ENCODE measurements around the gene NLRP14. TPM values are rescaled to one million over a fixed set of nuclear protein-coding genes. Genes with fewer than 3 reads are reported as not detected.

Gene NLRP14
- total RNA-seq, 2 experiments from 2014 or later: not detected

DNA sequence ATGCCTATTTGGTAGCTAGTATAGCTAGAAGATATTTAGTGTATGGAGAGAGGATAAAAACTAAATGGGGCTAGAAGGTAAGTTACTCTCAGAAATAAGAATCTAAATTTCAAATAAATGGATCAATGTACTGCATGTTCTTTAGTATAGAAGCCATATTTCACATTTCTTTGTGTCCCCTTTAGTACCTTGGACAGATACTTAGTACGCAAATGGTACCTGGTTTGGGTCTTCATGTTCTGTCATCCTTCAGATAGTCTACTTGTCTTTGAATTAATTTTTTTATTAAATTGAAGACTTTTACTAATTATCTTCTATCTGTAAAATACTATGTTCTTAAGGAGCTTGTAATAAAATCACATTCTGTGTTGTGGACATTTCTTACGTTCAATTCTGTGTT lies 42.3 kb downstream of the NLRP14 start:
- CTCF ChIA-PET: interaction anchor here (0.6 kb wide), 1 partner anchor 10 kb away, joined by 3 read pairs; no protein-coding TSS in a partner anchor
- Mint-ChIP-seq H3K4me3 (no peak overlapping the region), H3K27me3 (ENCODE audit: low read depth) (peaks cover 5% of the 10 kb centered on the region), H3K9me3 (peaks cover 2% of the 10 kb centered on the region), H3K36me3 (ENCODE audit: low read depth) (no peaks in the 10 kb centered on the region), H3K4me1 (ENCODE audit: low read depth) (no peaks in the 10 kb centered on the region), H3K27ac (no peak overlapping the region)
- intact Hi-C loops (cut with micrococcal nuclease): no loop called here
- no peak for DNase-seq

DNA sequence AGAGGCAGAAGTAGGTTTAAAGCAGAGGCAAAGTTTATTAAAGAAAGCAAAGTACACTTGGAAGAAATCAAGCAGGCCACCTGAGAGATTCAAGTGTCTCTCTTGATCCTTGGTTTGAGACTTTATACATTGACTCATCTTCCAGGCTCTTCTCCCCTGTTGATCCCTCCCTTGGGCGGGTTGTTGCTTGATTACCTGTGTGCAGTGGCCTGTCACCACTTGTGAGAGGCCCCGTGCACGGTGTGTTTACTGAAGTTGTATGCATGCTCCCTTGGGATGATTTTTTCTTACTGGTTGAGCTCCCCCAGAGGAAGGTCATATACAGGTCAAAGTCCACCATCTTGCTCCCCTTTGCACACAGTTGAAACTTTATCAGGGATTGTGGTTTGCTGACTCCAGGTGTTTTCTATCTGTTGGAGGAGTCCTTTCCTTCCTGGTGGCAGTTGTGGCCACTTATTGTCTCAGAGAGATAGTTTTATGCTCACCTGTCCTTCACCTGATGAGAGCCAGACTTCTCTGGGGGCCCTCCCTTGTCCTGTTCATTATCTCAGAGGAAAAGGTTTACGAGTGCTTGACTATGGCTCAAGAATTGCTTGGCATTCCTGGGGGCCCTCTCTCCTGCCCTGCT lies 52.2 kb downstream of the NLRP14 start:
- no peaks in the 10 kb centered on the region for H3K9me3 Mint-ChIP-seq
- no peak for DNase-seq
- CTCF ChIA-PET: no interaction called here
- peaks cover 9% of the 10 kb centered on the region for H3K27me3 Mint-ChIP-seq (ENCODE audit: low read depth)
- H3K4me3 Mint-ChIP-seq: no peak overlapping the region
- H3K27ac Mint-ChIP-seq: no peak overlapping the region
- no peaks in the 10 kb centered on the region for H3K4me1 Mint-ChIP-seq (ENCODE audit: low read depth)
- intact Hi-C loops (cut with micrococcal nuclease): no loop called here
- no peaks in the 10 kb centered on the region for H3K36me3 Mint-ChIP-seq (ENCODE audit: low read depth)

DNA sequence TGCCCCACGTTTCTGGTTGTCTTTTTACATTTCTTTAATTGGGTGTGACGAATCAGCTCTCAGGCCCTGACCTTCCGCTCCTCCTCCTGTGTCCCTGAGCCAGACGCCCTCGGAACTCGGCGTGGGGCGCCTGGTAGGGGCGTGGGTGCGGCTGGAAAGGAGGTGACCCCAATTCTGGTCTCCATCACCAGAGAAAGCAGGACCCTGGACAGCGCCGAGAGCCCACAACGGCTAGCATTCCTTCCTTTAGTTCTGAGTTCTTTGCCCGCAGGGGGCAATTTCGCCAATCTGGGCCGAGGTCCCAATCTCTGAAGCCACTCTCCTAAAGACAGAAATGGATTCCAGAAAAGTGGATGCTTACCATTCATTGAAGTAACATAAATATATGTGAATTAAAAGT lies 56.8 kb downstream of the NLRP14 start:
- no peaks in the 10 kb centered on the region for H3K36me3 Mint-ChIP-seq (ENCODE audit: low read depth)
- H3K4me1 Mint-ChIP-seq (ENCODE audit: low read depth): no peaks in the 10 kb centered on the region
- intact Hi-C loops (cut with micrococcal nuclease): no loop called here
- H3K27ac Mint-ChIP-seq: no peak overlapping the region
- no peak for DNase-seq
- peaks cover 6% of the 10 kb centered on the region for H3K27me3 Mint-ChIP-seq (ENCODE audit: low read depth)
- no peak overlapping the region for H3K4me3 Mint-ChIP-seq
- CTCF ChIA-PET: no interaction called here
- peaks cover 8% of the 10 kb centered on the region for H3K9me3 Mint-ChIP-seq

DNA sequence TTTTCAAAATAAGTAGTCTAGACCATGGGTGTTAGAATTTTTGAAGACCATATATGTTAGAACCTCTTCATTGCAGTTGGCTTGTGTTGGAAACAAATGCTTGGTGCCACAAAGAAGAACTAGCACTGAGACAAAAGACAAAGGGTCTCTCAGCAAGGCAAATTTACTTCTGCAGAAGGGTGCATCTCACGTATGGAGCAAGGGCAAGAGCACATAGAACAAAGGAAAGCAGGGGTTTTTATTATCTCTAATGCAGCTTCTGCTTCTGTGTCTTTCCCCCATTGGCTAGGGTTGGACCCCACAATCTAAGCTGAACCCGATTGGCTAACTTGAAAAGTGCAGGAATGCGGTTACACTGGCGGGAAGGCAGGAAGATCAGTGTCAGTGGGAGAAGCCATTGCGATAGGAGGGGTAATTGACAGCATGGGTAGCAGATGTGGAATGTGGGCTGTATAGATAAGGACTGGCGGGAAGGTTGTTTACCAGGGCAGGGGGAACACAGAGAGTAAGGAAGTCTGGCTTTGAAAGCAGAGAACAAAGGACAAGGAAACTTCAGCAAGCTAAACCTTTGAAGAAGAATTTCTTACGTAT lies 59.4 kb downstream of the NLRP14 start:
- Mint-ChIP-seq H3K4me3 (no peak overlapping the region), H3K4me1 (ENCODE audit: low read depth) (no peaks in the 10 kb centered on the region), H3K9me3 (peaks cover 8% of the 10 kb centered on the region), H3K27ac (no peak overlapping the region), H3K36me3 (ENCODE audit: low read depth) (no peaks in the 10 kb centered on the region), H3K27me3 (ENCODE audit: low read depth) (peaks cover 6% of the 10 kb centered on the region)
- no peak for DNase-seq
- intact Hi-C loops (cut with micrococcal nuclease): no loop called here
- CTCF ChIA-PET: no interaction called here

DNA sequence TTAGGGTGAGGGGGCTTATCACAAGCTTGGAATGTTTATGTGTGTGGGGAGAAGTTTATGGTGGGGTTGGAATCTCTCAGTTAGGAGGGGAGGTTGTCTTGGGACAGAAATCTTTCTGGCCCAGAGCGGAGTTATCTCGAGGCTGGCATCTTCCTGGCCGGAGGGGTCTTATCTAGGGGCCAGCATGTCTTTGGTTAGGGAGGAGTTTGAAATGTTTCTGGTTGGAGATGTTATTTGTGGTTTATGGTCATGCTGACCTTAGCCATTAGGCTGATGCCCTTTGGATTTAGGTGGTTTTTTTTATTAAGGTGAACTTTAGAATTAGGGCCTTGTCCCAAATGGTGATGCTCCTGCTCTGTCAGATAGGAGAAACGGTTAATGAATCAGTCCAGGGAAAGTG lies 60.6 kb downstream of the NLRP14 start:
- no peaks in the 10 kb centered on the region for H3K4me1 Mint-ChIP-seq (ENCODE audit: low read depth)
- no peak for DNase-seq
- no peak overlapping the region for H3K4me3 Mint-ChIP-seq
- H3K9me3 Mint-ChIP-seq: peaks cover 8% of the 10 kb centered on the region
- H3K27ac Mint-ChIP-seq: no peak overlapping the region
- intact Hi-C loops (cut with micrococcal nuclease): no loop called here
- peaks cover 6% of the 10 kb centered on the region for H3K27me3 Mint-ChIP-seq (ENCODE audit: low read depth)
- CTCF ChIA-PET: no interaction called here
- H3K36me3 Mint-ChIP-seq (ENCODE audit: low read depth): no peaks in the 10 kb centered on the region

DNA sequence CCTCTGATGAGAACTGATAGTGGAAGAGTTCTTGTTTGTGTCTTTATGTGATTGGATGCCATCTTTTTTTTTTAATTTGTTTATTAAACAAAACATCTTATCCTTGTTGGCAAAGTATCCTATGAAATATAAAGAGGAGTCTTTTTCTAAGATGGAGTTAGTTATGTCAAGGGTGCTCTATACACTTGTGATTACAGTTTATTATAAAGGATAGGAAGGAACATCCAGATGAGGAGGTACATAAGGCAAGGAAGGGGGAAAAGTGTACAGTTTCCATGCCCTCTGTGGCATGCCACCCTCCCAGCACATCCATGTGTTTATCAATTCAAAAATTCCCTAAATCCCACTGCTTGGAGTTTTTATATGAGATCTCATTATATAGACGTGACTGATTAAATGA lies 61.2 kb downstream of the NLRP14 start:
- Mint-ChIP-seq H3K36me3 (ENCODE audit: low read depth) (no peaks in the 10 kb centered on the region), H3K27me3 (ENCODE audit: low read depth) (peaks cover 5% of the 10 kb centered on the region), H3K27ac (no peak overlapping the region), H3K4me3 (no peak overlapping the region), H3K4me1 (ENCODE audit: low read depth) (no peaks in the 10 kb centered on the region), H3K9me3 (peaks cover 8% of the 10 kb centered on the region)
- no peak for DNase-seq
- intact Hi-C loops (cut with micrococcal nuclease): no loop called here
- CTCF ChIA-PET: no interaction called here

DNA sequence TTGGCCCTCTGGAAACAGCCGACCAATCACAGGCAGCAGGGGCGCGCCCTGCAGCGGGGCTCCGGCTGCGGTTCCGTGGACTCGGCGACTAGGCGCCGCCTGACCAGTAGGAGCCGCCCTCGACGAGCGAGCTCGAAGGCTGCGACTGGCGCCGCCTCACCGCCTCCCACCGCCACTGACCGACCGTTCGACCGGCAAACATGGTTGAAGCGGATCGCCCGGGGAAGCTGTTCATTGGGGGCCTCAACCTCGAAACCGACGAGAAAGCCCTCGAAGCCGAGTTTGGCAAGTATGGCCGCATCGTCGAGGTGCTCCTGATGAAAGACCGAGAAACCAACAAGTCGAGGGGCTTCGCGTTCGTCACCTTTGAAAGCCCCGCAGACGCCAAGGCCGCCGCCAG lies 68.6 kb downstream of the NLRP14 start, which contains the start of gene RBMXL2:
TSS of gene RBMXL2 (plus strand) at position 78 of the 400 bp plus-strand sequence. CDS start at position 201, 123 bp downstream.
- Mint-ChIP-seq H3K4me3 (no peak within 1 kb of the TSS), H3K27ac (no peak within 1 kb of the TSS), H3K27me3 (ENCODE audit: low read depth) (peaks cover 3% of the 10 kb centered on the region), H3K4me1 (ENCODE audit: low read depth) (no peaks in the 10 kb centered on the region), H3K36me3 (ENCODE audit: low read depth) (no peaks in the 10 kb centered on the region), H3K9me3 (no peaks in the 10 kb centered on the region)
- DNase-seq: no peak
- CTCF ChIA-PET: no interaction called here
- intact Hi-C loops (cut with micrococcal nuclease): no loop called here

DNA sequence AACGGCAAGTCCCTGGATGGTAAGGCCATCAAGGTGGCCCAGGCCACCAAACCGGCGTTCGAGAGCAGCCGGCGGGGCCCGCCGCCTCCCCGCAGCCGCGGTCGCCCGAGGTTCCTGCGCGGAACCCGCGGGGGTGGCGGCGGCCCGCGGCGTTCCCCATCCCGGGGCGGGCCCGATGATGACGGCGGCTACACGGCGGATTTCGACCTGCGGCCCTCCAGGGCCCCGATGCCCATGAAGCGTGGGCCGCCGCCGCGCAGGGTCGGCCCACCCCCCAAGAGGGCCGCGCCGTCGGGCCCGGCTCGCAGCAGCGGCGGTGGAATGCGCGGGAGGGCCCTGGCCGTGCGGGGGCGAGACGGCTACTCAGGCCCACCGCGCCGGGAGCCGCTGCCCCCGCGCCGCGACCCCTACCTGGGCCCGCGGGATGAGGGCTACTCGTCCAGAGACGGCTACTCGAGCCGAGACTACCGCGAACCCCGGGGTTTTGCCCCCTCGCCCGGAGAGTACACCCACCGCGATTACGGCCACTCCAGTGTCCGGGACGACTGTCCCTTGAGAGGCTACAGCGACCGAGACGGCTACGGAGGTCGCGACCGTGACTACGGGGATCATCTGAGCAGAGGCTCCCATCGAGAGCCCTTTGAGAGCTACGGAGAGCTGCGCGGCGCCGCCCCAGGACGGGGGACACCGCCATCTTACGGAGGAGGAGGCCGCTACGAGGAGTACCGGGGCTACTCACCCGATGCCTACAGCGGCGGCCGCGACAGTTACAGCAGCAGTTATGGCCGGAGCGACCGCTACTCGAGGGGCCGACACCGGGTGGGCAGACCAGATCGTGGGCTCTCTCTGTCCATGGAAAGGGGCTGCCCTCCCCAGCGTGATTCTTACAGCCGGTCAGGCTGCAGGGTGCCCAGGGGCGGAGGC lies 69.3 kb downstream of the NLRP14 start:
- Mint-ChIP-seq H3K4me3 (no peak overlapping the region), H3K27me3 (ENCODE audit: low read depth) (peaks cover 3% of the 10 kb centered on the region), H3K4me1 (ENCODE audit: low read depth) (no peaks in the 10 kb centered on the region), H3K36me3 (ENCODE audit: low read depth) (no peaks in the 10 kb centered on the region), H3K9me3 (no peaks in the 10 kb centered on the region), H3K27ac (no peak overlapping the region)
- intact Hi-C loops (cut with micrococcal nuclease): loop anchor here (10.0 kb wide), 1 partner anchor 275 kb away; no protein-coding TSS in a partner anchor
- CTCF ChIA-PET: interaction anchor here (0.8 kb wide), 1 partner anchor 18 kb away, joined by 3 read pairs; no protein-coding TSS in a partner anchor
- DNase-seq: no peak

DNA sequence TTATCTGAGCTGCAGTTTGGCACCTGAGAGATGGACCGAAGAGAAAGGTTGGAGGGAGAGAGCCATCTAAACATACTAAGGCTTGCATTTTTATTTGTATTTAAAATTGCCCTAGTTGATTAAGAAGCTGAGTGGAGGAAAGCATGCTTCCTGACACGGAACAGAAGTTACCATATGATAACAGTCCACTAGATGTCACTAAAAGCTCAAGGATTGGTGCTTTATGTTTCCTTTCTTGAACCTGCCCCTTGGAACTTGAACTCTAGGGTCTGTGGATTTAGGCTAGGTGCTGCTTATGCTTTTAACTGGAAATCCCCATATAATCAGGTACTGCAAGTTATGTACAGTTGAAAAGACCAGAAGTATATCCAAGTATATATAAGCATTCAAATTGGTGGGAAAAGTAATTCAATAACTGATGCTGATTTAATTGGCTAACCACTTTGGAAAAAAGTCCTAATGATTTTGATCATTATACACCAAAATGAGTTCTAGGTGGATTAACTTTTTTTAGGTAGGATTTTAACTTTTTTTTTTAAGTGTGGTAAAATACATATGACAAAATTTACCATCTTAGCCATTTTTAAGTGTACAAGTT lies 78.1 kb downstream of the NLRP14 start:
- no peaks in the 10 kb centered on the region for H3K4me1 Mint-ChIP-seq (ENCODE audit: low read depth)
- H3K36me3 Mint-ChIP-seq (ENCODE audit: low read depth): no peaks in the 10 kb centered on the region
- intact Hi-C loops (cut with micrococcal nuclease): loop anchor here (1.0 to 10.0 kb wide), 6 partner anchors 179 to 888 kb away; partner anchors contain the start of gene EIF3F
- CTCF ChIA-PET: interaction anchor here (0.7 to 2.9 kb wide), 15 partner anchors 42 to 600 kb away, joined by 3 to 15 read pairs (median 4); no protein-coding TSS in a partner anchor
- peaks cover 11% of the 10 kb centered on the region for H3K27me3 Mint-ChIP-seq (ENCODE audit: low read depth)
- no peak overlapping the region for H3K4me3 Mint-ChIP-seq
- no peak overlapping the region for H3K27ac Mint-ChIP-seq
- no peaks in the 10 kb centered on the region for H3K9me3 Mint-ChIP-seq
- DNase-seq: no peak

DNA sequence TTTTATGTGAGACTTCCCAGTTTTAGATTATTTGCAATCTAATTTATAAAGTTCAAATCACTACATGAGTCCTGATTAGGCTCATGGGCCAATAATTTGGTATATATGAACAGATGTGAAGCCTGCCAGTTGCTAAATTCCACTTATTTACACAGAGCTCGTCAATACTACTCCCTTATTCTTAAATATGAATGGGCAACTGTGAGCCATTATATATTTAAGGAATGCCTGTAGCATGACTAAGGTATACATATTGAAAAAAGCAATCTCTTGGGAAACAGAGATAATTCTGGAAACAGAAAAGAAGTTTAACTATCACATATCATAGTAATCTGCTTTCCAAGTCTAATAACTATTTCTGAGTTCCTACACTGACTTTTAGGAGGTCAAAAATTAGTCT lies 95.5 kb downstream of the NLRP14 start:
- no peak for DNase-seq
- H3K4me1 Mint-ChIP-seq (ENCODE audit: low read depth): no peaks in the 10 kb centered on the region
- H3K36me3 Mint-ChIP-seq (ENCODE audit: low read depth): no peaks in the 10 kb centered on the region
- no peak overlapping the region for H3K4me3 Mint-ChIP-seq
- H3K9me3 Mint-ChIP-seq: no peaks in the 10 kb centered on the region
- no peak overlapping the region for H3K27ac Mint-ChIP-seq
- CTCF ChIA-PET: no interaction called here
- intact Hi-C loops (cut with micrococcal nuclease): no loop called here
- H3K27me3 Mint-ChIP-seq (ENCODE audit: low read depth): peaks cover 9% of the 10 kb centered on the region

DNA sequence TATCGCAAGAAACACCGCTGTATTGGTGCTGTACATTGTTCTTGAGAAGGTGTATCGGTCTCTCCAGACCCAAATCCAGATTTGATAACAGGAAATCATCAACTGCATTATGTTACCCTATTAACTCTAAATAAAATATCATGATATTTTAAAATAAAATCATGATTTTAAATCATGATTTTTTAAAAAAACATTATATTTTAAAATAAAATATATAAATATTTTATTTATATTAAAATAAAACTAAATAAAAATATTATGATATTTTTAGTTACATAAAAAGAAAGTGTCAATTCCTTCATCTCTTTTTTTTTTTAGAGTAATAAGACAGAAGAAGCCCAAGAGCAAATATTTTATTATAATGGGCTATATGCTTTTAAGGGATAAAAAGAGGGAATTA lies 96.1 kb downstream of the NLRP14 start:
- H3K4me1 Mint-ChIP-seq (ENCODE audit: low read depth): no peaks in the 10 kb centered on the region
- intact Hi-C loops (cut with micrococcal nuclease): no loop called here
- H3K9me3 Mint-ChIP-seq: no peaks in the 10 kb centered on the region
- CTCF ChIA-PET: no interaction called here
- peaks cover 9% of the 10 kb centered on the region for H3K27me3 Mint-ChIP-seq (ENCODE audit: low read depth)
- no peak overlapping the region for H3K4me3 Mint-ChIP-seq
- DNase-seq: no peak
- no peaks in the 10 kb centered on the region for H3K36me3 Mint-ChIP-seq (ENCODE audit: low read depth)
- H3K27ac Mint-ChIP-seq: no peak overlapping the region
